Neural progenitor cell (in vitro differentiated cells): ENCODE results near the gene C22orf15. TPM values are rescaled to one million over a fixed set of nuclear protein-coding genes. Genes with fewer than 3 reads are reported as not detected.

Source experiments
- DNase-seq: peaks from one replicate; pipeline ENCODE4 v3.0.0-alpha.2; 2016; ENCODE audit warnings: low spot score
- H2AFZ ChIP-seq: fragments of 200-600 bp; sonication (generic); replicated peaks from 2 replicates; pipeline ENCODE4 v1.6.1; 2016; ENCODE audit warnings: antibody characterized with exemption
- H3F3A ChIP-seq: fragments of 200-600 bp; sonication (generic); 2 replicates; pipeline ENCODE4 v1.6.1; 2016; ENCODE audit warnings: antibody characterized with exemption, low read depth
- H3K27ac ChIP-seq: fragments of 200-600 bp; sonication (generic); 2 replicates; pipeline ENCODE4 v1.5.1; 2016; ENCODE audit warnings: mild to moderate bottlenecking
- H3K27me3 ChIP-seq: fragments of 200-600 bp; sonication (generic); 2 replicates; pipeline ENCODE4 v1.6.1; 2016; ENCODE audit warnings: mild to moderate bottlenecking, moderate library complexity
- H3K36me3 ChIP-seq: fragments of 200-600 bp; sonication (generic); 2 replicates; pipeline ENCODE4 v1.5.1; 2016
- H3K4me1 ChIP-seq: fragments of 200-600 bp; sonication (generic); 2 replicates; pipeline ENCODE4 v1.6.1; 2016; ENCODE audit warnings: mixed run types
- H3K4me2 ChIP-seq: fragments of 200-600 bp; sonication (generic); 2 replicates; pipeline ENCODE4 v1.6.1; 2016
- H3K4me3 ChIP-seq: fragments of 200-600 bp; sonication (generic); 2 replicates; pipeline ENCODE4 v1.5.1; 2016
- H3K79me2 ChIP-seq: fragments of 200-600 bp; sonication (generic); 2 replicates; pipeline ENCODE4 v1.6.1; 2016; ENCODE audit warnings: low read depth
- H3K9ac ChIP-seq: fragments of 200-600 bp; sonication (generic); 2 replicates; pipeline ENCODE4 v1.6.1; 2016
- H3K9me3 ChIP-seq: fragments of 200-600 bp; sonication (generic); 2 replicates; pipeline ENCODE4 v1.5.1; 2016; ENCODE audit warnings: low read depth
- H4K20me1 ChIP-seq: fragments of 200-600 bp; sonication (generic); 2 replicates; pipeline ENCODE4 v1.6.1; 2016; ENCODE audit warnings: low read depth
- H3K27ac Mint-ChIP-seq: 3 replicates; pipeline ENCODE4 v1.8.0; 2021; ENCODE audit warnings: mixed read lengths
- H3K27me3 Mint-ChIP-seq: 2 replicates; pipeline ENCODE4 v1.8.0; 2022; ENCODE audit warnings: low read depth, mild to moderate bottlenecking, inconsistent platforms, moderate library complexity, mixed read lengths; ENCODE audit not compliant: insufficient read depth
- H3K36me3 Mint-ChIP-seq: 3 replicates; pipeline ENCODE4 v1.8.0; 2021; ENCODE audit warnings: mixed read lengths
- H3K4me1 Mint-ChIP-seq: 3 replicates; pipeline ENCODE4 v1.8.0; 2021; ENCODE audit warnings: mixed read lengths
- H3K4me3 Mint-ChIP-seq: 3 replicates; pipeline ENCODE4 v1.8.0; 2021; ENCODE audit warnings: mild to moderate bottlenecking, moderate library complexity, mixed read lengths
- H3K9me3 Mint-ChIP-seq: 3 replicates; pipeline ENCODE4 v1.8.0; 2020; ENCODE audit warnings: mixed read lengths
- CTCF ChIP-seq: fragments of 200-600 bp; sonication (generic); IDR thresholded peaks from 2 replicates; pipeline ENCODE4 v1.5.1; 2017; ENCODE audit warnings: antibody characterized with exemption, mild to moderate bottlenecking
- EZH2 ChIP-seq: fragments of 200-600 bp; sonication (generic); IDR thresholded peaks from 2 replicates; pipeline ENCODE4 v1.6.1; 2017; ENCODE audit warnings: antibody characterized with exemption, mild to moderate bottlenecking, moderate library complexity
- EZH2phosphoT487 ChIP-seq: fragments of 200-600 bp; sonication (generic); IDR thresholded peaks from 2 replicates; pipeline ENCODE4 v1.6.1; 2017; ENCODE audit warnings: antibody characterized with exemption
- total RNA-seq: library from RNA; depleted of rRNA; stranded (reverse); fragments of >200 nt; gene quantifications from 2 replicates; pipeline ENCODE4 v1.2.3, GENCODE V29; 2015; ENCODE audit warnings: low replicate concordance

C22orf15 gene
- total RNA-seq, 1 donor from 2014 or later: 0.56 TPM

- Mint-ChIP-seq H3K4me3 (peak within 1 kb of the TSS; percentile 83), H3K9me3 (no peaks in the 10 kb centered on the region), H3K4me1 (peaks cover 36% of the 10 kb centered on the region), H3K36me3 (no peaks in the 10 kb centered on the region), H3K27ac (peak within 1 kb of the TSS; percentile 83), H3K27me3 (peaks cover 18% of the 10 kb centered on the region)
- peaks cover 46% of the 10 kb centered on the region for H3K27me3 ChIP-seq
- TF ChIP-seq CTCF (no peak), EZH2 (peak; percentile 37)
- peak; percentile 88 for DNase-seq
- no peaks in the 10 kb centered on the region for H4K20me1 ChIP-seq
- no peak within 1 kb of the TSS for H3K27ac ChIP-seq
- H2AFZ ChIP-seq: peak within 1 kb of the TSS; percentile 88
- no peak within 1 kb of the TSS for H3K9ac ChIP-seq
- peaks cover 17% of the 10 kb centered on the region for H3K4me1 ChIP-seq
- no peaks in the 10 kb centered on the region for H3K79me2 ChIP-seq
- peaks cover 51% of the 10 kb centered on the region for H3F3A ChIP-seq
- H3K36me3 ChIP-seq: no peaks in the 10 kb centered on the region
- peak within 1 kb of the TSS; percentile 96 for H3K4me2 ChIP-seq
- H3K4me3 ChIP-seq: peak within 1 kb of the TSS; percentile 69
- H3K9me3 ChIP-seq: no peaks in the 10 kb centered on the region
Measured at GRCh38 chr22:23772649-23773473, 10.1 kb downstream of the C22orf15 start, which contains the start of gene MMP11. Gene MMP11 (plus strand): TSS chr22:23772849. CDS start chr22:23772871, 22 bp downstream.

DNA sequence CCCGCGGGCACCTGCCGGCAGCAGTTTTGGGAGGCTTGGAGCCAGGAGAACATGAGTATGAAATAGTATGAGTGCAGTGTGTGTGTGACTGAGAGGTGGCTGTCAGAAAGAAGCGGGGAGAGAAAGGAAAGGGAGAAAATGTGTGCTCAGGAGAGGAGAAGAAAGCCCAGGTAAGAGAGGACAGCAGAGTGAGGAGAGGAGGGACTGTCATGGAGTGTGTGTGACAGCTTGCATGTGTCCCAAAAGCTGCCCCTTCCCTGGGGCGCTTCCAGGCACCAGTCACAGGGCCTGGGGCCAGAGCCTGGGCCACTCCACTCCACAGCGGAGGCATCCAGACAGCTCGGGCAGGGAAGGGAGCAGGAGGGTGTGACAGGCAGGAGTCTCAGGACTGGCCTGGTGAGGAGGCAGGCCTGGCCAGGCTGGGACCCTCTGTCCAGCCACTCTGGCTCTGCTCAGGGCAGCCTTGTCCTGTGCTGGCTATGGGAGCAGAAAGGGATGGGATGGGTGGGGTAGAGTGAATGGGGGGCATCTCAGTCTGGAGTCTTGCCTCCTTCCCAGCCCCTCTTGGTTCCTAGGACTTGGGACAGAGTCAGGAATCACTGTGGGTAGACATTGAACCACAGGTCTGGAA is 10.8 kb downstream of the C22orf15 start:
- Histone ChIP-seq H3K4me3 (peak overlapping the region; percentile 69), H3K79me2 (no peaks in the 10 kb centered on the region), H3K9ac (no peak overlapping the region), H3K4me2 (peak overlapping the region; percentile 96), H3K27ac (no peak overlapping the region), H2AFZ (no peak overlapping the region), H3K27me3 (peaks cover 44% of the 10 kb centered on the region), H3K36me3 (no peaks in the 10 kb centered on the region), H3F3A (peaks cover 48% of the 10 kb centered on the region), H4K20me1 (no peaks in the 10 kb centered on the region), H3K9me3 (no peaks in the 10 kb centered on the region), H3K4me1 (peaks cover 17% of the 10 kb centered on the region)
- Mint-ChIP-seq H3K27me3 (peaks cover 18% of the 10 kb centered on the region), H3K36me3 (no peaks in the 10 kb centered on the region), H3K4me1 (peaks cover 36% of the 10 kb centered on the region), H3K9me3 (no peaks in the 10 kb centered on the region), H3K4me3 (peak overlapping the region; percentile 76), H3K27ac (peak overlapping the region; percentile 5)
- no peak for DNase-seq
- TF ChIP-seq EZH2phosphoT487: no peak
- TF ChIP-seq EZH2: no peak
- TF ChIP-seq CTCF: no peak

DNA sequence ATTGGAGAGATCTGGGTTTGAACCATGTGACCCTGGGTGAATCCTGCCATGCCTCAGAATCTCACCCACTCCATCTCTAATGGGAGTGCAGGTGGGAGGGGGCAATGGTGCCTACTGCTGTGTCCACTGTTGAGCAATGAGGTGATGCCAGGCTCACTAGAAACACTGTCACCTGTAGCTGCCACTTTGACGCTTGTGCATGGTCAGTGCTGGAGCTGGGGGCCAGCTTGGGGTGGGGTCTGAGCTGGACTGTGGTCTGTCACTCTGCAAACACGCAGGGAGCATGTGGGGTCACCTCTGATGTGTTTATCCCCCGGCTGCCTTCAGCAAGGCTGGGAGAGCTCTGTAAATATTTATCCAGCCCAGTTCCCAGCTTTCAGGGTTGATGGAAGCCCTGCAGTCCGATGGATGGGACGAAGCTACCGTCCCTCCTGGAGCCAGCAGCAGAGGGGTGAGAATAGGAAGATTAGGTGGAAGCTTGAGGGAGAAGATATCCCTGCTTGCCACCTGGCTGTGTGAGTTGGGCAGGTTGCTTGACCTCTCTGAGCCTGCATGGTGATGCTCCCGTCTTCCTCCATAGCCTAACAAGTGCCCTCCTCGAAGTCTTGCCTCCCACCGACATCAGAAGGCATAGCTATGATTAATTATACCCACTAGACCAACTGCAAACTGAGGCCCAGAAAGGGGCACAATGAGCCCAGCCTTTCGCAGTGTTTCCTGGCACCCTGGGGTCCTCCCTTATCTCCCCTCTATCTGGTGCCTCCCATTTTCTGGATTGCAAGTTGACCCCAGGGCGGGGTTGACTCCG is 11.5 kb downstream of the C22orf15 start:
- no peak for TF ChIP-seq CTCF
- TF ChIP-seq EZH2phosphoT487: no peak
- no peak for TF ChIP-seq EZH2
- Histone ChIP-seq H3K9ac (no peak overlapping the region), H3K4me1 (peaks cover 17% of the 10 kb centered on the region), H3F3A (peaks cover 42% of the 10 kb centered on the region), H2AFZ (no peak overlapping the region), H3K9me3 (no peaks in the 10 kb centered on the region), H3K79me2 (no peaks in the 10 kb centered on the region), H3K36me3 (no peaks in the 10 kb centered on the region), H3K27me3 (peaks cover 37% of the 10 kb centered on the region), H3K4me2 (peak overlapping the region; percentile 18), H4K20me1 (no peaks in the 10 kb centered on the region), H3K27ac (no peak overlapping the region), H3K4me3 (no peak overlapping the region)
- H3K36me3 Mint-ChIP-seq: no peaks in the 10 kb centered on the region
- H3K27ac Mint-ChIP-seq: no peak overlapping the region
- H3K27me3 Mint-ChIP-seq: peaks cover 15% of the 10 kb centered on the region
- peaks cover 33% of the 10 kb centered on the region for H3K4me1 Mint-ChIP-seq
- no peak for DNase-seq
- no peaks in the 10 kb centered on the region for H3K9me3 Mint-ChIP-seq
- peak overlapping the region; percentile 30 for H3K4me3 Mint-ChIP-seq
